Activated T-cell treated with anti-CD3 and anti-CD28 coated beads, Interleukin-2, amount 50 U/mL, for 72 hours (primary cell): Measurements from ENCODE around the gene ANKFN1. TPM values are rescaled to one million over a fixed set of nuclear protein-coding genes. Genes with fewer than 3 reads are reported as not detected.

ENCODE experiments used
- ATAC-seq, 2 donors: fragments of 150-1000 bp; cut with Tn5 transposase; replicated peaks in 1 of 2; 2 replicates each; pipeline ENCODE4 v1.10.0; 2021; ENCODE audit warnings: moderate library complexity in 2 of 2, mild to moderate bottlenecking in 1 of 2
- DNase-seq, 2 donors: peaks; one replicate each; pipeline ENCODE4 v3.0.0; 2021 to 2022; ENCODE audit warnings: mixed read lengths in 1 of 2
- H3K27ac Mint-ChIP-seq: one replicate; pipeline ENCODE4 v1.8.0; 2022; ENCODE audit warnings: mild to moderate bottlenecking, moderate library complexity, mixed read lengths
- H3K27me3 Mint-ChIP-seq: one replicate; pipeline ENCODE4 v1.8.0; 2022; ENCODE audit warnings: low read depth, mixed read lengths
- H3K36me3 Mint-ChIP-seq, 2 donors: one replicate each; pipeline ENCODE4 v1.8.0; 2022; ENCODE audit warnings: mixed read lengths in 2 of 2, mild to moderate bottlenecking in 1 of 2; ENCODE audit not compliant: insufficient read depth in 2 of 2
- H3K4me1 Mint-ChIP-seq: one replicate; pipeline ENCODE4 v1.8.0; 2022; ENCODE audit warnings: low read depth, mixed read lengths
- H3K4me3 Mint-ChIP-seq, 2 donors: one replicate each; pipeline ENCODE4 v1.8.0; 2022; ENCODE audit warnings: mild to moderate bottlenecking in 2 of 2, mixed read lengths in 2 of 2, moderate library complexity in 2 of 2
- H3K9me3 Mint-ChIP-seq, 2 donors: one replicate each; pipeline ENCODE4 v1.8.0; 2022; ENCODE audit warnings: mixed read lengths in 2 of 2
- total RNA-seq, 2 donors: library from RNA; stranded (reverse); gene quantifications; one replicate each; pipeline ENCODE4 v1.2.3, GENCODE V29; 2022

Gene ANKFN1
- total RNA-seq, 2 donors from 2014 or later, result not detected

DNA sequence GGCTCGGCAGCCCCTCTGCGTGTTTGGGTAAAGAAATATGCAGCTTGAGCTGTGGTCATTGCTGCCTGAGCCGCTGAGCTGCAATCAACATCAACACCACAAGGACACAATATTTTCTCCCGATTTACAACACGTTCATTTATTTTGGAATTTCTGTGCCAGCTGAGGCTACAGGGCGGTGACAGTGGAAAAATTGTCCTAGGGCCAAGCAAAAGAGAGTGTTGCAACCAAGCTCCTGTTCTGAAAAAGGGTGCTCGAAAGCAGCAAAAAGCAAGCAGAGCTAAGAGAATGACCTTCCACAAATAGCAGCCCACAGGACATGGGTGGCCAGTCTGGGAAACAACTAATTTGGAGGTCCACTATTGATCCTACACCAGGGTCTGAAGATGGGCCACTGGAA, 404.8 kb downstream of the ANKFN1 start:
- Mint-ChIP-seq H3K9me3 (no peaks in the 10 kb centered on the region), H3K4me3 (no peak overlapping the region), H3K27ac (no peak overlapping the region), H3K27me3 (peaks cover 8% of the 10 kb centered on the region), H3K4me1 (no peaks in the 10 kb centered on the region), H3K36me3 (no peaks in the 10 kb centered on the region)
- DNase-seq, result no peak
- ATAC-seq, result no peak
